ENCODE measurements around the gene TRIM23.

TRIM23 gene

GRCh38 chr5:65563777-65564176, 60.4 kb downstream of the TRIM23 start:
- DNase-seq (ENCODE audit: low read depth) = no peak

DNA sequence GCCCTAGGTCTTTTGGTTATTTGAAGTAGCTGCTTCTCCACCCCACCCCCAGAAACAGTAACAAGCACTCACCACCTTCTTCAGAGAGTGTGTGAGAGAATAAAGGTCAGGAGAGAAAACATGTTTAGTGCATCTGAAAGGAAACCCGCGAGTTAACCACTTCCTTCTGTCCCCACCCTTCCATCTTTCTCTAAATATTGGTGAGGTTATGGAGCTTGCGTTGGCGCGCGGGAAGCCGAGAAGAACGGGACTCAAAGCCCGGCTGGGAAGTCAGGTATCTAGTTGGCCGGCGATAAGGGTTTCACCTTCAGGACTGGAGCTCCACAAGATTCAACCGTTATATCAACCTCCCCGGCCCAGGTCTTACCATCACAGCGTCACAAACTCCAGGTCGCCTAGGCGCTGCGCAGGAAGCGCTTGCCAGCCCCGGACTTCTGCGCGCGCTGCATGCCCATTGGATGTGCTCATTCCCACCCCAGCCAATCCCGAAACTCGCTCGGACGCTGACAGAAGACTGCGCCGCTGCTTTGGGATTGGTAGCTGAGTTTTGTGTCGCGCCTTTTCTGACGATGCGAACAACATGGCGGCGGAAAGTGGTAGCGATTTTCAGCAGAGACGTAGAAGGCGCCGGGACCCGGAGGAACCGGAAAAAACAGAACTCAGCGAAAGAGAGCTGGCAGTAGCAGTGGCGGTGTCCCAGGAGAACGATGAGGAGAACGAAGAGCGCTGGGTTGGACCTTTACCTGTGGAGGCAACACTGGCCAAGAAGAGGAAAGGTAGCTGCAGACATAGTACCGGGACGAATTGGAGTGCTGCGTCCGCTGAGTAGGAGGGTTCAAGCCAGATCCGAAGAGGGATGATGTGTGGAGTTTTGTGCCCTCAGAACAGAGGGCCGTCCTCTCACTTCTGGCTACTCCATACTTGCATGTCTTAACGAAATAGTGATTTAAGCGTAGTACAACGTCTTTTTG, 61.1 kb downstream of the TRIM23 start, which contains the start of the genes CENPK and PPWD1:
TSS of gene CENPK (minus strand) at position 438 of the 971 bp plus-strand sequence. CDS start 8,261 bp downstream, outside the sequence.
TSS of gene PPWD1 (plus strand) at position 566 of the 971 bp plus-strand sequence. CDS start at position 581, 15 bp downstream.
- DNase-seq (ENCODE audit: low read depth) = peak; percentile 97

GRCh38 chr5:65556718-65557117, 67.4 kb downstream of the TRIM23 start:
- no peak for DNase-seq (ENCODE audit: low read depth)

GRCh38 chr5:65556181-65556580, 68.0 kb downstream of the TRIM23 start:
- DNase-seq (ENCODE audit: low read depth) = no peak

- DNase-seq (ENCODE audit: low read depth) = no peak
Measured at GRCh38 chr5:65555287-65555686, 68.8 kb downstream of the TRIM23 start.

- no peak for DNase-seq (ENCODE audit: low read depth)
Measured at GRCh38 chr5:65553941-65554340, 70.2 kb downstream of the TRIM23 start.

GRCh38 chr5:65548281-65548680, 75.9 kb downstream of the TRIM23 start:
- no peak for DNase-seq (ENCODE audit: low read depth)

DNA sequence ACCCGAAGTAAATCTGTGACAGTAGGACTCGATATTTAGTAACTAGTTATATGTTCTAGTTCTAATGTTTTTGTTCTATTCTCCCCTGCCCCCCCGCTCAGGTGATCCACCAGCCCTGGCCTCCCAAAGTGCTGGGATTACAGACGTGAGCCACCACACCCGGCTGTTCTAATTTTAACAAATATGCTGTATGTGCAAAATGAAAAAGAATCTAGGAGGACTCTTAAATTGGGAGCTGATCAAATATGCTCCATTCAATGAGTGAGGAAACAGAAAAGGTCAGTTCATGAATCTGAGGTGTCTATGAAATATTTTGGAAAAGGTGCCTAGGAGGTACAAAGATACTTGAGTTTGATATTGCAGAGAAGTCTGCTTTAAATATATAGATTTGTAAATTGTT, 78.0 kb downstream of the TRIM23 start:
- DNase-seq (ENCODE audit: low read depth) = no peak

DNA sequence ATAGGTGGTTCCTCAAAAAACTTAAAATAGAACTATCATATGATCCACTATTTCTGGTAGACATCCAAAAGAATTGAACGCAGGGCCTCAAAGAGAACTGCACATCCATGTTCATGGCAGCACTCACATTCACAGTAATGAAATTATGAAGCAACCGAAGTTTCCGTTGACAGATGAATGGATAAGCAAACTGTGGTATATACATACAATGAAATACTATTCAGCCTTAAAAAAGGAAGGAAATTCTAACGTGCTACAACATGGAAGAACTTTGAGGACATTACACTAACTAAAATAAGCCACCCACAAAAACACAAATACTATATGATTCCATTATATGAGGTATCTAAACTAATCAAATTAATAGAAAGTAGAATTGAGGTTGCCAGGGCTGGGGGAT, 79.7 kb downstream of the TRIM23 start:
- DNase-seq (ENCODE audit: low read depth) = no peak

DNA sequence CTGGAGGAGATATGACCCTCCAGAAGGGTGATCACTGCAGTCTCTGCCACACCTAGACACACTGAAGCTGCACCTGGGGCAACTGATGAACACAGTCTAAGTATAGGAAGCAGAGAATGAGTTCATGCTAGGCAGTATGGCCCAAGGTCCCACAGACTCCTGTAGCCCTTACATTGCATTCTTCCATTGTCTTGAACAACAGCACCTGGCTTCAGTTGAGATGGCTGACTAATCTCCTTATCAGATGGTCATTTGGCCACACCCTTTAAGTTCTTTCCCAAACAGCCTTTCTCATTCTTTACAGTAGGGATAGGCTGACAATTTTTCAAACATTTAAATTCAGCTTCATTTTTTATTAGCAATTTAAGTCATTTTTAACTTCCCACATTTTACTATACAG, 84.3 kb downstream of the TRIM23 start:
- DNase-seq (ENCODE audit: low read depth) = peak; percentile 26

Data from ELR (cell line).